ENCODE data around the gene LARP1.

Gene LARP1

GRCh38 chr5:154865466-154866184 lies 110.4 kb downstream of the LARP1 start:
- H3K36me3 ChIP-seq (ENCODE audit: insufficient read depth, low read length): peaks cover 27% of the 10 kb centered on the region; the same call in 1 of the 2 replicates
- no peaks in the 10 kb centered on the region for H3K9me2 ChIP-seq (replicated peaks; ENCODE audit: low read depth, low read length)
- peaks cover 34% of the 10 kb centered on the region for H4K20me1 ChIP-seq (ENCODE audit: insufficient read depth, low read length, poor library complexity, severe bottlenecking)
- H3K4me1 ChIP-seq (ENCODE audit: insufficient read depth, low read length, poor library complexity, severe bottlenecking): no peaks in the 10 kb centered on the region
- no peaks in the 10 kb centered on the region for H3K9me3 ChIP-seq (ENCODE audit: insufficient read depth, low read depth, low read length)
- peaks cover 51% of the 10 kb centered on the region for H3K79me2 ChIP-seq (ENCODE audit: insufficient read depth, low read length)
- no peak overlapping the region for H3K9ac ChIP-seq (ENCODE audit: low read depth, low read length, poor library complexity, severe bottlenecking)
- TF ChIP-seq, protein P1, sequence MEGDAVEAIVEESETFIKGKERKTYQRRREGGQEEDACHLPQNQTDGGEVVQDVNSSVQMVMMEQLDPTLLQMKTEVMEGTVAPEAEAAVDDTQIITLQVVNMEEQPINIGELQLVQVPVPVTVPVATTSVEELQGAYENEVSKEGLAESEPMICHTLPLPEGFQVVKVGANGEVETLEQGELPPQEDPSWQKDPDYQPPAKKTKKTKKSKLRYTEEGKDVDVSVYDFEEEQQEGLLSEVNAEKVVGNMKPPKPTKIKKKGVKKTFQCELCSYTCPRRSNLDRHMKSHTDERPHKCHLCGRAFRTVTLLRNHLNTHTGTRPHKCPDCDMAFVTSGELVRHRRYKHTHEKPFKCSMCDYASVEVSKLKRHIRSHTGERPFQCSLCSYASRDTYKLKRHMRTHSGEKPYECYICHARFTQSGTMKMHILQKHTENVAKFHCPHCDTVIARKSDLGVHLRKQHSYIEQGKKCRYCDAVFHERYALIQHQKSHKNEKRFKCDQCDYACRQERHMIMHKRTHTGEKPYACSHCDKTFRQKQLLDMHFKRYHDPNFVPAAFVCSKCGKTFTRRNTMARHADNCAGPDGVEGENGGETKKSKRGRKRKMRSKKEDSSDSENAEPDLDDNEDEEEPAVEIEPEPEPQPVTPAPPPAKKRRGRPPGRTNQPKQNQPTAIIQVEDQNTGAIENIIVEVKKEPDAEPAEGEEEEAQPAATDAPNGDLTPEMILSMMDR (conservative IDR thresholded peaks at IDR 0.05; ENCODE audit: low read length): no peak
- TF ChIP-seq EZH2phosphoT487 (IDR thresholded peaks at IDR 0.05; ENCODE audit: borderline replicate concordance): no peak
- H3F3A ChIP-seq (ENCODE audit: low read depth): no peaks in the 10 kb centered on the region
- no peak overlapping the region for H2AFZ ChIP-seq (ENCODE audit: low read length)
- H3K4me2 ChIP-seq (ENCODE audit: low read depth, low read length, poor library complexity, severe bottlenecking): no peak overlapping the region
- no peaks in the 10 kb centered on the region for H3K27me3 ChIP-seq (ENCODE audit: insufficient read depth, low read length, poor library complexity, severe bottlenecking)
- H3K4me3 ChIP-seq (ENCODE audit: low read length, poor library complexity, severe bottlenecking): no peak overlapping the region

GRCh38 chr5:154866841-154867240 lies 111.7 kb downstream of the LARP1 start:
- Histone ChIP-seq H3K4me2 (ENCODE audit: low read depth, low read length, poor library complexity, severe bottlenecking) (no peak overlapping the region), H3K27me3 (ENCODE audit: insufficient read depth, low read length, poor library complexity, severe bottlenecking) (no peaks in the 10 kb centered on the region), H3F3A (ENCODE audit: low read depth) (no peaks in the 10 kb centered on the region), H3K36me3 (ENCODE audit: insufficient read depth, low read length) (peaks cover 35% of the 10 kb centered on the region; the same call in 1 of the 2 replicates), H3K9ac (ENCODE audit: low read depth, low read length, poor library complexity, severe bottlenecking) (no peak overlapping the region), H3K9me3 (ENCODE audit: insufficient read depth, low read depth, low read length) (no peaks in the 10 kb centered on the region), H3K4me1 (ENCODE audit: insufficient read depth, low read length, poor library complexity, severe bottlenecking) (no peaks in the 10 kb centered on the region), H2AFZ (ENCODE audit: low read length) (no peak overlapping the region), H3K79me2 (ENCODE audit: insufficient read depth, low read length) (peaks cover 38% of the 10 kb centered on the region), H3K9me2 (replicated peaks; ENCODE audit: low read depth, low read length) (no peaks in the 10 kb centered on the region), H3K4me3 (ENCODE audit: low read length, poor library complexity, severe bottlenecking) (no peak overlapping the region), H4K20me1 (ENCODE audit: insufficient read depth, low read length, poor library complexity, severe bottlenecking) (peaks cover 25% of the 10 kb centered on the region)
- no peak for TF ChIP-seq EZH2phosphoT487 (IDR thresholded peaks at IDR 0.05; ENCODE audit: borderline replicate concordance)
- TF ChIP-seq, protein P1 (conservative IDR thresholded peaks at IDR 0.05; ENCODE audit: low read length): no peak
